SU-DHL-6 (cell line): ENCODE data around the gene VPS37C.

Experiments
- H2AFZ ChIP-seq: fragments of 200-600 bp; sonication (generic); 2 replicates; pipeline ENCODE4 v1.6.1; 2014; ENCODE audit warnings: low read depth, mild to moderate bottlenecking, moderate library complexity, mixed read lengths, antibody characterized with exemption, low read length; ENCODE audit not compliant: severe bottlenecking
- H3F3A ChIP-seq: fragments of 200-600 bp; shearing (Covaris generic); 2 replicates; pipeline ENCODE4 v1.6.0; 2016; ENCODE audit warnings: antibody characterized with exemption, mild to moderate bottlenecking; ENCODE audit not compliant: insufficient read depth
- H3K27ac ChIP-seq: fragments of 200-600 bp; sonication (generic); 2 replicates; pipeline ENCODE4 v1.5.1; 2016; ENCODE audit warnings: low read depth, mild to moderate bottlenecking, low read length, moderate library complexity, mixed read lengths
- H3K27me3 ChIP-seq: fragments of 200-600 bp; sonication (generic), shearing (Covaris generic); 2 replicates; pipeline ENCODE4 v1.6.0; 2014; ENCODE audit warnings: mild to moderate bottlenecking, low read length
- H3K36me3 ChIP-seq: fragments of 200-600 bp; sonication (generic); 2 replicates; pipeline ENCODE4 v1.6.1; 2014; ENCODE audit warnings: mild to moderate bottlenecking, low read length, mixed read lengths
- H3K4me2 ChIP-seq: fragments of 300-600, 200-600 bp; shearing (Covaris generic), sonication (generic); 2 replicates; pipeline ENCODE4 v1.6.0; 2014; ENCODE audit warnings: low read length, low read depth, mild to moderate bottlenecking; ENCODE audit not compliant: poor library complexity, severe bottlenecking
- H3K4me3 ChIP-seq: fragments of 200-600 bp; sonication (generic); 2 replicates; pipeline ENCODE4 v1.5.1; 2014; ENCODE audit warnings: antibody characterized with exemption, low read length, mild to moderate bottlenecking, mixed read lengths; ENCODE audit not compliant: insufficient read depth, poor library complexity, severe bottlenecking
- H3K79me2 ChIP-seq: fragments of 200-600 bp; sonication (generic); 2 replicates; pipeline ENCODE4 v1.6.1; 2014; ENCODE audit warnings: mild to moderate bottlenecking, low read length, moderate library complexity; ENCODE audit not compliant: insufficient read depth
- H3K9ac ChIP-seq: fragments of 200-600 bp; sonication (generic); 2 replicates; pipeline ENCODE4 v1.7.0; 2014; ENCODE audit warnings: mild to moderate bottlenecking, low read length
- H3K9me2 ChIP-seq: fragments of 200-600 bp; sonication (generic); replicated peaks from 2 replicates; pipeline ENCODE4 v1.6.1; 2014; ENCODE audit warnings: low read length; ENCODE audit not compliant: insufficient read depth
- H3K9me3 ChIP-seq: fragments of 200-600 bp; sonication (generic); 2 replicates; pipeline ENCODE4 v1.6.1; 2014; ENCODE audit warnings: low read length, mixed read lengths; ENCODE audit not compliant: insufficient read depth
- H4K20me1 ChIP-seq: fragments of 200-600 bp; sonication (generic); 2 replicates; pipeline ENCODE4 v1.6.1; 2014; ENCODE audit warnings: low read depth, mild to moderate bottlenecking, antibody characterized with exemption, low read length, moderate library complexity, mixed read lengths
- EZH2phosphoT487 ChIP-seq: fragments of 200-600 bp; sonication (generic), shearing (Covaris generic); conservative IDR thresholded peaks from 2 replicates; pipeline ENCODE4 v1.6.1; 2018; ENCODE audit warnings: mild to moderate bottlenecking, antibody characterized with exemption, low read length, moderate library complexity, mixed read lengths
- TF ChIP-seq, protein P1 (sequence below): fragments of 200-600 bp; sonication (generic); IDR thresholded peaks from one replicate; pipeline ENCODE4 v1.5.1; 2017; ENCODE audit warnings: antibody characterized with exemption, mild to moderate bottlenecking, low read length, moderate library complexity; ENCODE audit not compliant: insufficient read depth, poor library complexity, severe bottlenecking

Gene VPS37C

GRCh38 chr11:61150706-61151544 lies 10.3 kb downstream of the VPS37C start:
- no peak overlapping the region for H3K4me3 ChIP-seq
- no peaks in the 10 kb centered on the region for H3F3A ChIP-seq
- H2AFZ ChIP-seq, result no peak overlapping the region
- H3K4me2 ChIP-seq, result no peak overlapping the region
- peaks cover 4% of the 10 kb centered on the region; the same call in 1 of the 2 replicates for H3K79me2 ChIP-seq
- no peaks in the 10 kb centered on the region for H4K20me1 ChIP-seq
- TF ChIP-seq, protein P1, sequence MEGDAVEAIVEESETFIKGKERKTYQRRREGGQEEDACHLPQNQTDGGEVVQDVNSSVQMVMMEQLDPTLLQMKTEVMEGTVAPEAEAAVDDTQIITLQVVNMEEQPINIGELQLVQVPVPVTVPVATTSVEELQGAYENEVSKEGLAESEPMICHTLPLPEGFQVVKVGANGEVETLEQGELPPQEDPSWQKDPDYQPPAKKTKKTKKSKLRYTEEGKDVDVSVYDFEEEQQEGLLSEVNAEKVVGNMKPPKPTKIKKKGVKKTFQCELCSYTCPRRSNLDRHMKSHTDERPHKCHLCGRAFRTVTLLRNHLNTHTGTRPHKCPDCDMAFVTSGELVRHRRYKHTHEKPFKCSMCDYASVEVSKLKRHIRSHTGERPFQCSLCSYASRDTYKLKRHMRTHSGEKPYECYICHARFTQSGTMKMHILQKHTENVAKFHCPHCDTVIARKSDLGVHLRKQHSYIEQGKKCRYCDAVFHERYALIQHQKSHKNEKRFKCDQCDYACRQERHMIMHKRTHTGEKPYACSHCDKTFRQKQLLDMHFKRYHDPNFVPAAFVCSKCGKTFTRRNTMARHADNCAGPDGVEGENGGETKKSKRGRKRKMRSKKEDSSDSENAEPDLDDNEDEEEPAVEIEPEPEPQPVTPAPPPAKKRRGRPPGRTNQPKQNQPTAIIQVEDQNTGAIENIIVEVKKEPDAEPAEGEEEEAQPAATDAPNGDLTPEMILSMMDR, result no peak
- TF ChIP-seq EZH2phosphoT487, result no peak
- no peak overlapping the region for H3K9ac ChIP-seq
- H3K36me3 ChIP-seq, result no peaks in the 10 kb centered on the region
- H3K9me2 ChIP-seq, result no peaks in the 10 kb centered on the region
- no peaks in the 10 kb centered on the region for H3K27me3 ChIP-seq
- H3K27ac ChIP-seq, result no peak overlapping the region
- H3K9me3 ChIP-seq, result no peaks in the 10 kb centered on the region

- Histone ChIP-seq H2AFZ (no peak overlapping the region), H3K9ac (no peak overlapping the region), H3K4me3 (no peak overlapping the region), H3F3A (no peaks in the 10 kb centered on the region), H3K79me2 (no peaks in the 10 kb centered on the region; the same call in 1 of the 2 replicates), H3K36me3 (no peaks in the 10 kb centered on the region), H3K4me2 (no peak overlapping the region), H3K27ac (no peak overlapping the region), H3K27me3 (no peaks in the 10 kb centered on the region), H3K9me2 (no peaks in the 10 kb centered on the region), H3K9me3 (no peaks in the 10 kb centered on the region), H4K20me1 (no peaks in the 10 kb centered on the region)
- TF ChIP-seq, protein P1, result no peak
- TF ChIP-seq EZH2phosphoT487, result no peak
Observed at GRCh38 chr11:61149624-61150615, 11.3 kb downstream of the VPS37C start.

DNA sequence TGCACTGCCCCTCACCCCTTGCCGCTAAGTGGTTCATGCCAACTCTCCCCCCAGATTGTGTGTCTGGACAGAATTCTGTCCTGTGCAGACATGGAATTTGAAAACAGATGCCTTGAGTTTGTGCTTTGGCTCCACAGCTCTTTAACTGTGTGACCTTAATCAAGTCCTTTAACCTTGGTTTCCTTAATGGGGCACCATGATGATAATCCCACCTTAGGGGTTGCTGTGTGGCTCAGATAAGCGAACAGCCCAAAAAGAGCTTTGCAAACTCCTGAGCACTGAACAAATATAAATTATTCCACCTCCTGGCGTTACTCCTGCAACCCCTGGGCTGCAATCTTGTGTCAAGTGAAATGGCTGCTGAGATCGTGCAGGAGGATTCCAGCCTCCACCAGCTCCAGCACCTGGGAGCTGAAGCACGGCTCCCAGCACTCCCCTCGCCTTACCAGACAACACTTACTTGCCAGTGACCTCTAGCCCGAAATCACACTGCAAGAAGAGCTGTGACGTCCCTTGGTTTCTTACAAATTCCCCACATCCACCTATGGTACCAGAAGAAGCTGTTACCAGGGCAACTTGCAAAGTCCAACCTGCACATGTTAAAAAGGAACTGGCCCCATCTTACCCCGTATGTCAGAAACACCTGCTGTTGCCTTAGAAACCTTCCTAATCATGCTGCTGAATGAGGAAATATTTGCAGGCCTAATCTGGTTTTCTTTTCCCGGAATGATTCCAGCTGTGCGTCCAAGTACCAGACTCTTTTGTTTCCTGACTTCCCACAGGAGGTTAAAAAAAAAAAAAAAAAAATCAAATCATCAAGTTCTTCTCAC lies 13.2 kb downstream of the VPS37C start:
- Histone ChIP-seq H3K9me2 (no peaks in the 10 kb centered on the region), H3K36me3 (no peaks in the 10 kb centered on the region), H3K79me2 (no peaks in the 10 kb centered on the region), H3F3A (no peaks in the 10 kb centered on the region), H3K27me3 (no peaks in the 10 kb centered on the region), H2AFZ (no peak overlapping the region), H3K9ac (no peak overlapping the region), H3K4me2 (no peak overlapping the region), H3K27ac (no peak overlapping the region), H3K9me3 (no peaks in the 10 kb centered on the region), H3K4me3 (no peak overlapping the region), H4K20me1 (no peaks in the 10 kb centered on the region)
- TF ChIP-seq EZH2phosphoT487, result no peak
- TF ChIP-seq, protein P1, result no peak
